Activated CD8-positive, alpha-beta memory T cell treated with anti-CD3 and anti-CD28 coated beads for 48 hours (primary cell): ENCODE results near the gene ZIC2.
"Not testable (repeated sequence)": the region's sequence is repeated elsewhere in the genome, so short reads cannot be mapped to it uniquely, and the experiment has no call there.

Source experiments
- DNase-seq, 3 experiments: peaks; one replicate each; pipeline ENCODE4 v3.0.0-alpha.2; 2020; ENCODE audit warnings: low read depth in 2 of 3, low spot score in 2 of 3

The ZIC2 gene

GRCh38 chr13:99981735-99982035, at the start of gene ZIC2:
ZIC2 (plus strand) TSS chr13:99981784; CDS start chr13:99982065, 281 bp downstream.
- DNase-seq, result no peak

GRCh38 chr13:99932912-99933311, 48.7 kb upstream of the ZIC2 start:
- DNase-seq, result no peak

DNA sequence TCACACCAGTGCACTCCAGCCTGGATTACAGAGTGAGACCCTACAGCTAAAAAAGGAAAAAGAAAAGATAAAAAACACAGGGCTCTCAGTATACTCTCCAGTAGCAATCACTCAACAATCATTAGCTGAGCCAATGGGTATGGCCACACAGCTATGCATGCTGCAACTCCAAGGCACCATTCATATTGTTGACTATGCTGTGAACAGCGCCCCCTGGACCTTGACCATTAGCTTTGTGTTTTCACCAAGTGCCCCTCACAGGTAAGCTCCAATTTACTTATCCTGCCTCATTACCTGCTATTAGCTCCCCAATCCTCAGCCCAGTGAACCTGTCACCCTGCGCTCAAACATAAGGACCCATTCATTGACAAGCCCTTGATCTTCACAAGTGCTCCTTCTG, 45.8 kb upstream of the ZIC2 start:
- DNase-seq, result no peak

DNA sequence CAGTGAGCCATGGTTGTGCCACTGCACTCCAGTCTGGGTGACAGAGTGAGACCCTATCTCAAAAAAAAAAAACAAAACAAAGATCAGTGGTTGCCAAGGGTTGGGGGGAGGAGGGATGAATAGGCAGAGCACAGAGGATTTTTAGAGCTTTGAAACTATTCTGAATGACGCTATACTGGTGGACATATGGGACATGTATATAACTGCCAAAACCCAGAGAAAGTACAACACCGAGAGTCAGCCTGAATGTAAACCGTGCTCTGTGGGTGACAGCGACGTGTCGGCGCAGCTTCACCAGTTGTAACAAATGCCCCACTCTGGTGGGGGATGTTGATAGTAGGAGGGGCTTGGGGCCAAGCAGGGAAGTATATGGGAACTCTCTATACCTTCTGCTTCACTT, 42.9 kb upstream of the ZIC2 start:
- no peak for DNase-seq

DNA sequence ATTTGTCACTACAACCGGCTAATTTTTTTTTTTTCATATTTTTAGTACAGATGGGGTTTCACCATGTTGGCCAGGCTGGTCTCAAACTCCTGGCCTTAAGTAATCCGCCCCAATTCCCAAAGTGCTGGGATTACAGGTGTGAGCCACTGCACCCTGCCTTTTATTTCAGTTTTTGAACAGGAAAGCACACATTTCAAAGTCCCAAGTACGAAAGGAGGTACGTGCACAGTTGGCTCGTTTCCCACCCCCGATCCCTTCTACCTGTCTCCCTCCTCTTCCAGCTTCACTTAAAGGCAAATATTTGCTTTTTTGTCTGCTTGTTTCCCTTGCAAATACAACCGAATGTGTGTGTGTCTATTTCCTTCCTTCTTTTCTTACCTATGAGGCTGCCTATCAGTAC, 40.5 kb upstream of the ZIC2 start:
- DNase-seq, result no peak

DNA sequence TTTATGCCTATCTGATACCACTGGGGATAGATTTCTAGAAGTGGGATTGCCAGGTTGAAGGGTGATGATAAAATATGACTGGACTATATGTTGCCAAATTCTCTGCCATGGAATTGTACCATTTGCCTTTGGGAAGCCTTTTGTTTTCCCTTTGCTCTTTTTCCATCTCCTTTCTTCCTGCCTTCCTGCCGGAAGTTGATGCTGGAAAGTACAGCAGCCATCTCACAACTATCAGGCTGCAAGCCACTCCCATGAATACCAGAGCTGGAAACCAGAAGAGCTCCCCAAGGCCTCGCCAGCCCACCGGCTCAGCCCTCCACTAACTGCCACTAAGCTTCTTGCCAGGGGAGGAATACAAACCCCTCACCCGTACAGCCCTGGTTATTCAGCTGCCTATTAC, 39.7 kb upstream of the ZIC2 start:
- DNase-seq, result no peak

GRCh38 chr13:99944102-99944501, 37.5 kb upstream of the ZIC2 start:
- no peak for DNase-seq

DNA sequence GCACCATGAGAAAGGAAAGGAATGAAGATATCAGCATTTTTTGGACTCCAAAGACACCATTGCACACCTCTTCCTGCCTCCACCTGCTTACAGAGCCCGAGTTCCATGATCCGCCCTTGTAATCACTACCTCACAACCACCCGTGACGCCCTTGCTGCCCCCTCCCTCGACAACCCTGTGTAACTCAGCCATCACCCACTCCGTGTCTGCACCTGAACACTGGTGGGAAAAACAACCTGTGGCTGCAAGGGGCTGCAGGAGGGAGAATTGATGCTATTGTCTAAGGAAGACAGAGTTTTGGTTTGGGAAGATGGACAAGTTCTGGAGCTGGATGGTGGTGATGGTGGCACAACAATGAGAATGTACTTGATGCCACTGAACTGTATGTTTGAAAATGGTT, 37.0 kb upstream of the ZIC2 start:
- DNase-seq, result no peak

DNA sequence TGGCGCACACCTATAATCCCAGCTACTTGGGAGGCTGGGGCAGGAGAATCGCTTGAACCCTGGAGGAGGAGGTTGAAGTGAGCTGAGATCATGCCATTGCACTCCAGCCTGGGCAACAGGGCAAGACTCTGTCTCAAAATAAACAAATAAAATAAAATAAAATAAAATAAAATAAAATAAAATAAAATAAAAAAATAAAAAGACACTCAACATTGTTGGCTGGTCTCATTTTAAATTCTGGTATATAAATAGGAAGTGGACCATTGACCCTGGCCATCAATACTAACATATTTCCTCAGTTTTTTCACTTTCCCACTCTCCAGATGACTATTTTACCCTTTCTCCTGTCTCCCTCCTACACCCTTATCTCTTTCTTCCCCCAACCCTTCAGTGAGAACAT, 36.1 kb upstream of the ZIC2 start:
- not testable (repeated sequence) for DNase-seq

GRCh38 chr13:99947666-99948065, 33.9 kb upstream of the ZIC2 start:
- DNase-seq, result no peak

DNA sequence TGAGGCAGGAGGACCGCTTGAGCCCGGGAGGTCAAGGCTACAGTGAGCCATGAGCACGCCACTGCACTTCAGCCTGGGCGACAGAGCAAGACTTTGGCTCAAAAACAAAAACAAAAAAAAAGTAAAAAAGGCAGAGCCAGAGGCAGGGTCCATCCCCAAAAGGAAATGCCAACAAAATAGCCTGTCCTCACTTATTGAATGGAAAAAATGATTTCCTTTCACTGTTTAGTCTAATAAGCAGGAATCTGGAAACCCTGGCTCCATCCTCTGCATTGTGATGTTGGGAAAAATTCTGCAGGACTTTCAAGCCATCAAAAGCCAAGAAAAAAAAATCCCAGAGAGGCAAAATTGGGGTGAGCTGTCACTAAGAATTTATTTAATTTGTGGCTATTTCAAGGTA, 33.2 kb upstream of the ZIC2 start:
- no peak for DNase-seq

DNA sequence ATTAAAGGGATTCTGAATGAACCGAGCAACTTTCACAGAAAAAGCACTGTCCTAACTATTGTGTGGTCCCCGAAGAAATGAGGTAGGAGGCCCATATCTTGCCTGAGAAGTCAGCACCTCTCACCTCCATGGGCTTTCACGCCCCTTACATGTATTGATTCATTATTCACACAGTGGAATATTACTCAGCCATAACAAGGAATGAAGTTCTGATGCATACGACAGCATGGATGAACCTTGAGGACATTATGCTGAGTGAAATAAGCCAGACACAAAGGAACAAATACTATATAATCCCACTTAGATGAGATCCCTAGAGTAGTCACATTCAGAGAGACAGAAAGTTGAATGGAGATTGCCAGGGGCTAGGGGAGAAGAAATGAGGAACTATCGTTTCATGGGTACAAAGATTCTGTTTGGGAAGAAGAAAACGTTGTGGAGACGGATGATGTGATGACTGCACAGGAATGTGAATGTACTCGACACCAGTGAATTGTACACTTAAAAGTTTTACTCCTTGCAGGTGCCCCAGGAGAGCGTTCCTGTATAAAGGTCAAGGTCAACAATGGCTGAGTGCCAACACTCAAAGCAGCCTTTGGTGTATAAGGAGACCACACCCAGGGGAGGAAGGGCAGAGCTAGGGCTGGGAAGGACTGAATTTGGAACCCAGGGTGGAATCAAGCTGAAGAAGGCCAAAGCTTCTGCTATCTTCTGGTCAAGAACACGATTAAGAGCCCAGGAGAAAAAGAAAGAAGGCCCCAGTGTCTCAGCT, 32.5 kb upstream of the ZIC2 start:
- no peak for DNase-seq

DNA sequence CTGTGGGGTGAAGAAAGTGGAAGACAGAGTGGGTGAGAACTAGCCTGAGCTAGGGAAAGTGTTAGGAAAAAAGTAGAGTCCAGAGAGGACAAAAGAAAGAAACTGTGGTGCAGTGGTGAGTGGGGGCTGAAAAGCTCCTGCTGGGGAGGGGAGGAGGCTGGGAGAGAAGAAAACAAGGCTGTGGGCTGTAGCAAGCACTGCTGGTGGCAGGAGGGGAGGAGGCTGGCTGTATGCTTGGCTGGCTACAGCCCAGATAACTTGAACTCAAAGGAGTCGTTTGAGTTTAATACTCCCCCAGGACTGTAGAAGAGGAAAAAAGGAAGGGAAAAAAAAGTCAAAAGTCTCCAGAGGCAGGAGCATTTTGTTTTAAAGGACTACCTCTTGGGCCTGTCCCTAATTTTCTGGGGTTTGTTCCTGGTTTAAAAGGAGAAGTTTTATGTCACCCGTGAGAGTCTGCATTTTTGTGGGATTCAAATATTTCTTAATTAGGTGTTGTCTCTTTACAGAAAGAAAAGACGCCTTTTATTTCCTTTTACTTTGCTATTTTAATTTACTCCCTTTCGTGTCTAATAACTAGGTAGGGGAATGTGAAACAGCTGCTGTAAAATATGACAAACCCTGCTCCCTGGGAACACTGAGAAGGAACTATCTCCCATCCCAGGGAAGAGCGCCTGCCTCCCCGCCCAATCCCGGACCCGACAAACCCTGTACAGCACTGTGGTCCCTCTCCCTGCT, 31.7 kb upstream of the ZIC2 start:
- no peak for DNase-seq

GRCh38 chr13:99951666-99952065, 29.9 kb upstream of the ZIC2 start:
- DNase-seq, result not testable (repeated sequence)

GRCh38 chr13:99953138-99953755, 28.3 kb upstream of the ZIC2 start:
- DNase-seq, result no peak

- DNase-seq, result no peak
Observed at GRCh38 chr13:99955107-99955746, 26.4 kb upstream of the ZIC2 start.

DNA sequence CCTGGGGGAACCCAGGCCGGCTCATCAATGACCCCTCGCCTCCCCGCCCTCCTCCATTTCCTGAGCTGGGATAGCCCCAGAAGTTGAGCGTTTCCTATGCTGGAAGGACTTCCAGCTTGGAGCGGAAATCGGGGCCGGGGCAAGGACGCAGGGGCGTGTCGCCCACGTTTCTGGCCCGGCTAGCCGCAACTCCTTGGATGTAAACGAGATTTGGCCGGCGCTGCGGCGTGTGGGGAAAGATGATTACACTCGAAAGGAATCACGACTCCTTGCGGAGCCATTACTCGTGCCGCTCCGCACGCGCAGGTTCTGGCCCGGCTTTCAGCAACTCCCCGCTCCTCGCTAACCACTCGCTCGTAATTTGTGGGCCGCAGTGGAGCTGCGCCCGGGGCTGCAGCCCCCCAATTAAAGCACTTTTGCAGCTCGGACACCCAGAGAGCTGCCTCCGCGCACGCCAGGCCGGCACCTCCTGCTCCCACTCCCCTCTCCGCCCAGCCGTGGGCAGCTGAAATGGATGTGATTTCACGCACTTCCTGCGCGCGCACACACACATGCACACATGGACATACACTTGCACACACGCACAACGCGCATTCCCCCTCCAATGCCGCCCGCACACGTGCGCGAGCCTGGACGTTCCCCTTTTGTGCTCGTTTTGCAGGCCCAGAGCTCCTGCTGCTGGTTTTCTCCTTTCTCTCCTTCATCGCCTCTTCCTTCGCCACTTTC, 25.7 kb upstream of the ZIC2 start:
- no peak for DNase-seq

- DNase-seq, result no peak
Observed at GRCh38 chr13:99956473-99957349, 24.9 kb upstream of the ZIC2 start.

- DNase-seq, result no peak
Observed at GRCh38 chr13:99958406-99959126, 23.0 kb upstream of the ZIC2 start.

DNA sequence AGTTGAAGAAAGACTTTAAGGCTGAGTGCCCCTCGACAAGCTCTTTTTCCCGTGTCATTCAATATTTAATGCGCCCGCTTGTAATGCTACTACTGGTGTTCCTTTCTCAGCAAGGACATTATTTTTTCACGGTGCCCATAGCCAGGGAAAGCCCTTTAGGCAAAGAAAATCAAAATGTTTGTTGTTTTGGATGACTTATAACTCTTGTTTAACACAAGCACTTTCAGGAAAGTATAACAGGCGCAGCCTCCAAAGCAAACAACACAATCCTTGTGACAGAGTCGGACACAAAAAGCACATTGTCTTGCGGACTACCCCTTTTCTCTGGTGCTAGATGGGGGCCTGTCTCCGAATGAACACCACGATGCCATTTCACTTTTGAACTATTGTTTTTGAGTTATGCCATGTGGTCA, 22.5 kb upstream of the ZIC2 start:
- no peak for DNase-seq
